Hematopoietic multipotent progenitor cell treated with erythropoietin and hydrocortisone succinate and interleukin-3 and kit ligand, for 8 days (in vitro differentiated cells): ENCODE measurements around the gene ADD2.
A peak's percentile ranks its signal among the peaks of the same experiment; 100 is the strongest.

Source experiments
- DNase-seq: peaks from one replicate; pipeline ENCODE4 v3.0.0-alpha.2; 2015

Gene ADD2

DNA sequence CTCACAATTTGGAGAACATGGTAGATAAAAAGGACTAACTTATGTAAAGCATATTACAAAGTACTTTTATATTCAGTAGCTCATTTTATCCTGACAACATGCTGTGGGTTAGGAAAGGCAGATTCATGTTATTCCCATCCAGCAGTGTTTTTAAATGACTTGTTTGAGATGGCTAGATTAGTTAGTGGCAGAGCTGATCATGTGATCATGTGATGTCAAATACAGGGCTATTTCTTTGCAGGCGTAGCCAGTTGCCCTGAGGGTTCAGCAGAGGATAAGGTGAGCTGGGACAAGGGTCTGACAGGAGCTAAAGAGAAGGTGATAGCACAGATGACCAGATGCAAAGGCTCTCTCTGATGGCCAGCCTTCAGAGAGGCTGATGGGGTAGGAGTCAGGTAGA, 97.8 kb downstream of the ADD2 start:
- no peak for DNase-seq

- DNase-seq: no peak
These were observed 99.1 kb downstream of the ADD2 start for GRCh38 chr2:70668911-70669310.

GRCh38 chr2:70668432-70668831, 99.6 kb downstream of the ADD2 start:
- no peak for DNase-seq

DNA sequence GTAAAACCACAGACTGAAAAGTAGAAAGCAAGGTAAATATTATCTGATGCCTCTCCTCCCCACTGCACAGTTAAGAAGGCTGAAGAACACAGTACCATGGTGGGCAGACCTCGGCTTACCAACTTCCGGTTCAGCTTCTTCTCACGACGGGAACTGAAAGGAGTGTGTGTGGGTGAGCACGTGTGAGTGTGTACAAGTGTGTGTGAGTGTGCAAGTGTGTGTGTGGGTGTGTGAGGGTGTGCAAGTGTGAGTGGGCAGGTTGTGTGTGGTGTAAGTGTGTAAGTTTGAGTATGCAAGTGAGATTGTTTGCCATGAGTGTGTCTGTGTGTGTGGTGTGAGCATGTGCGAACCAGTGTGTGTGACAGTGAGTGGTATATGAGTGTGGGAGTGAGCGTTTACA, 103.5 kb downstream of the ADD2 start:
- DNase-seq: no peak

DNA sequence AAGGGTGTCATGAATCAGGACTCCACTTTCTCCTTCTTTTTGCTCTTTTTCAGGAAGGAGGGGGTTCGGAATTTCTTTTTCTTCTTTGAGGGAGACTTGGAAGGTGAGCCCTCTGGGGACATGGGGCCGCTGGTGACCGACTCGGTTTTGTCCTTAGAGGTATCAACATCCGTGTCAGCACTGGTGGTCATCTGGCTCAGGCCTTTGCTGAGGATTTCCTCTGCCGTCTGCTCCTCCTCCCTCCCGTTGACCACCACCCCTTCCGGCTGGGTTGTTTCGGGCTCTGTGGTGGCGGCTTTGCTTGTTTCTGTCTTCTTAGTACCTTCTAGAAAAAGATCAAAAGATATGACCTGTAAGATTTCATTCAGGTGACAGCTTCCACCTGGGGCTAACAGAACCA, 104.6 kb downstream of the ADD2 start:
- no peak for DNase-seq

GRCh38 chr2:70659551-70659950, 108.4 kb downstream of the ADD2 start:
- DNase-seq: peak; percentile 16

- peak; percentile 10 for DNase-seq
These were observed 109.5 kb downstream of the ADD2 start for GRCh38 chr2:70658476-70658875.

DNA sequence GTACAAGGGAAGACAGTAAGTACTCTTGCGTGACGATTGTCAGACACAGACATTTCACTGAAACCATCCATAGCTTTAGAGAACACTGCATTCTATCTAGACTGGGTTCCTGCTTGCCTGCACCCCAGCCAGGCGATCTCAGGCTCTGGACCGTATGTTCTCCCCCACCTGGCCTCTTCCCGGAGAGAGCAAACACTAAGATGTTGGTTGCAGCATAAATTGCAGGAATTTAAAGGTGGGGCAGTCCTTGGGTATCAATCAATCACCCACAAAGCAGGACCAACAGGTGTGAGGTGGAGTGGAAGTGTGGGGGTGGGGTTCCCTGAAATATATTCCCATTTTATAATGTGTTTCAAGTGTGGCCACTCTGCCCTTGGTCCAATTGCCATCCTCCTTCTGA, 110.8 kb downstream of the ADD2 start:
- no peak for DNase-seq

- DNase-seq: no peak
These were observed 111.5 kb downstream of the ADD2 start for GRCh38 chr2:70656421-70657010.

DNA sequence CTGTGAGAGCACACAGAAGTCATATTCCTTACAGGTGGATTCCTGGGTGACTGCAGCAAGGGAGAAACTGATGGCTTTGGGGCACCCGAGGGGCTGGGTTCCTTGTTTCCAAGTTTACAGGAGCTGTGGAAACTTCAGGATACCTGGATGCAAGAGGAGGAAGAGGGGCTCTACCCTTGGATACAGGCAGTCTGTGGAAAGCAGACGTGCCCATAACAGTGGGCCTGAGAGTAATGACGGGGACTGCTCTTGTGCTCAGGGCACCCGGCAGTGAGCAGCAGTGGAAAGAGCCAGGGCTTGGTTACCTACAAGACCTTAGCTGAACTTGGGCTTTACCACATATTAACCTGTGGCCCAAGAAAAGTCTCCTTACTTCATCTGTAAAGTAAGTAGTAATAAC, 112.2 kb downstream of the ADD2 start:
- DNase-seq: no peak

DNA sequence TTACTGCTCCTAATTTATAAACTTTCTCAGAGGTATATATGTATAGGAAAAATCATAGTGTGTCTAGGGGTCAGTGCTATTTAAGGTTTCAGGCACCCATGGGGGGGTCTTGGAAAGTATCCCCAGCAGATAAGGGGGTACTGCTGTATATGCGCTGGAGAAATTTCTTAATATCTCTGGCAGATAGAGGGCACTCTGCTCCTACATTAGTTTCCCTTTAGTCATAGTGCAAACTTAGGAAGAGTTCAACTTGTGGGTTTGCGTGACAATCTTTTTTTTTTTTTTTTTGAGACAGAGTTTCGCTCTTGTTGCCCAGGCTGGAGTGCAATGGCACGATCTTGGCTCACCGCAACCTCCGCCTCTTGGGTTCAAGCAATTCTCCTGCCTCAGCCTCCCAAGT, 112.8 kb downstream of the ADD2 start:
- DNase-seq: peak; percentile 59

DNA sequence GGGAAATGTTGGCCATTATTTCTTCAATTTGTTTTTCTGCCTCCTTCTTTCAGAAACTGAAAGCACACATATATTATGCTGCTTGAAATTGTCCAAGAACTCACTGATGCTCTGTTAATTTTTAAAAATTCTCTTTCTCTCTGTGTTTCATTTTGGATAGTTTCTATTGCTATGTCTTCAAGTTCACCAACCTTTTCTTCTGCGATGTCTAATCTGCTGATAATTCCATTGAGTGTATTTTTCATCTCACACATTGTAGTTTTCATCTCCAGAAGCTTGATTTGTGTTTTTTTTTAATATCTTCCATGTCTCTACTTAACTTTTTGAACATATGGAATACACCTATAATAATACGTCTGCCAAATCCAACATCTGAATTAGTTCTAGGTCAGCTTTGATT, 116.3 kb downstream of the ADD2 start:
- no peak for DNase-seq

DNA sequence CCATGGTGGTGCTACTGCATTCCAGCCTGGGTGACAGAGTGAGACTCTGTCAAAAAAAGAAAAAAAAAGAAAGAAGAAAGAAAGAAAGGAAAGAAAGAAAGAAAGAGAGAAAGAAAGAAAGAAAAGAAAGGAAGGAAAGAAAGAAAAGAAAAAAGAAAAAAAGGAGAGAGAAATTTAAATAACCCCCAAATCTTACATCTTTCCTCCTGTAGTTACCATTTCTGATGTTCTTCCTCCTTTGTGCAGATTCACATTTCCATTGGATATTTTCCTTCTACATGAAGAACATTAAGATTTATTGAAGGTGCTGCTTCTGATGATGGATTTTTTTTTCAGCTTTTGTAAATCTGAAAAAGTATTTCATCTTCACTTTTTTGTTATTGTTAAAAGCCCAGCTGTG, 117.0 kb downstream of the ADD2 start:
- no peak for DNase-seq

DNA sequence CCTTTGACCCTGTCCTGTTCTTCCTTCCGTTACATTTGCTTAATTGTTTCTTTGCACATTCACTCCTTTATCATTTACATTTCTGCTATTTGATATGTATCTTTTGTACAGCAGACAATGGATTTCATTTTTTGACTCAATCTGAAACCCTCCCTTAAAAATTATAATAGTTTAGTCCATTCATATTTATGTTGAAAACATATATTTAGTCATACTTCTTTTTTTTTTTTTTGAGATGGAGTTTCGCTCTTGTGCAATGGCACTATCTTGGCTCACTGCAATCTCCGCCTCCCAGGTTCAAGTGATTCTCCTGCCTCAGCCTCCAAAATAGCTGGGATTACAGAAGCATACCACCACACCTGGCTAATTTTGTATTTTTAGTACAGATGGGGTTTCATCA, 119.0 kb downstream of the ADD2 start:
- no peak for DNase-seq

DNA sequence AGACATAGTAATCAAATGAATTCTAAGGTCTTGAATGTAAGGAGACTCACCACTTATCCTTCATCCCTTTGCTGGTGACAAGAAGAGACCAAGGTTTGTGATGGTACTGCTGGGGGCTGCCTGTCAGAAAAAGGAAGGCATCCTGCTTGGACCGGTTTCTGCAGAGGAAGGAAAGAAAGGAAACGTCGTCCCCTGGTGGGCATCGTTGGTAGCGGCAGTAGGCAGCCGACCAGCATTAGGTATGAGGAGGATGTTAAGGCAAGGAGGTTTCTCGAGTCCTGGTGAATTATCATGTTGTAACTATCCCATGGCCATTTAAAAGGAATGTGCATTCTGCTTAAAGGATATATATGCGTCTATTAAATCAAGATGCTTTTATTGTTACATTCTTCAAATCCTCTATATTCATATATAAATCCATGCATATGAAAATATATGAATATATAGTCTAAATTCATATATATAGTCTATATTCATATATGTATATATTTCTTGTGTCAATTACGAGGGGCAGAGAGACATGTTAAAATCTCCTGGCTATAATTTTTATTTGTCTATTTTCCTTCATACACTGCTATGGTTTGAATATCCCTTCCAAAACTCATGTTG, 120.0 kb downstream of the ADD2 start:
- peak; percentile 66 for DNase-seq

DNA sequence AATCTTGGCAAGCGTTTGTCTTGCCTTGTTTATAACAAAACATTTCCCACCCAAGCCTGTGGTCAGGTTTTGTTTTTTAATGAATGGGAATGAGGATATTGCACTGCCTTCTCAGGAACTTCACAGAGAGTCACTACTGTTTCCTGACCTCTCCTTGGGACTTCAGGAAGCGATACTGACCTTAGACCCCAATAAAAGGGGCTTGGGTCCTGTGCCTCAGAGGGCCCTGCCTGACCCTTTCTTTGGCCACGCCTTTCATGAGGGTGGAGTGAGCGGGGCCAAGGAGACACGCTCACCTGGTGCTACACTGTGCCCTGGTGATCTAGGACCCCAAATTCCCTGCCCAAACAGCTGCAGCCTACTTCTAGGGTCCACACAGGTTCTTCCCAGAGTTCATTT, 121.6 kb downstream of the ADD2 start:
- DNase-seq: no peak

- DNase-seq: peak; percentile 22
These were observed 122.1 kb downstream of the ADD2 start for GRCh38 chr2:70645733-70646419.

GRCh38 chr2:70643715-70644114, 124.3 kb downstream of the ADD2 start:
- peak; percentile 38 for DNase-seq

GRCh38 chr2:70641263-70641784, 126.7 kb downstream of the ADD2 start:
- no peak for DNase-seq

GRCh38 chr2:70639841-70640436, 128.1 kb downstream of the ADD2 start:
- no peak for DNase-seq

DNA sequence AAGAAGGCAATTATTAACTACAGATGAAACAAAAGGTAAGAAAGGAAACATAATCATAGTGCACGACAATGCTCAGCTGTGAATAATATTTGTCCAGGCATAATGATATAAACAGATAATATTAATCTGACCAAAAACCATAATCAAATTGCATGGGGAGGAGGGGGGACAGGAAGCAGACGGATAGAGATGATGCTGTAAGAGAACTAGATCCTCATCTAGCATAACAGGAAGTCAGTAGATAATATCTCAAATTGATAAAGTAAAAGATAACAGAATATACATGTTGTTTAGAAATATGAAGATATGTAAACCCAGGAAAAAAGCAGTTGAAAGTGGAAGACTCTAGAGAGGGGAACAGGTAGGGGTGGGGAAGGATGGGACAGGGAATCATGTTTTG, 129.4 kb downstream of the ADD2 start:
- DNase-seq: no peak

DNA sequence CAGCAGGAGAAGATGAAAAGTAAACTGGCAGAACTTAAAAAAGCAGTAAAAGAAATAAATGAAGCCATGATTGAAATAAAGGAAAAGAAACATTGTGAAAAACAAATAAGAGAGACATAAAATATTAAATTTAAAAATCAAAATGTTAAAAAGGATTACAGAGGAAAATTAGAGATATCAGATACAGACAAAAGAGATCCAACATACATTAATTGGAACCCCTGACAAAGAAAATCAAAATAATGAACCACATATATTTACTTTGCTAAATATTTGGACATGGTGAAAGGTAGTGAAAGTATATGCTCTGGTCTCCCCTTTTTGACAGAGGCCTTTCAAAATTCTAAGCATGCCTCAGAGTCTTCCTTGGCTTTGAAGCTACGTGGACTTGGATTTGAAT, 134.5 kb downstream of the ADD2 start:
- no peak for DNase-seq

GRCh38 chr2:70632966-70633365, 135.0 kb downstream of the ADD2 start:
- no peak for DNase-seq

DNA sequence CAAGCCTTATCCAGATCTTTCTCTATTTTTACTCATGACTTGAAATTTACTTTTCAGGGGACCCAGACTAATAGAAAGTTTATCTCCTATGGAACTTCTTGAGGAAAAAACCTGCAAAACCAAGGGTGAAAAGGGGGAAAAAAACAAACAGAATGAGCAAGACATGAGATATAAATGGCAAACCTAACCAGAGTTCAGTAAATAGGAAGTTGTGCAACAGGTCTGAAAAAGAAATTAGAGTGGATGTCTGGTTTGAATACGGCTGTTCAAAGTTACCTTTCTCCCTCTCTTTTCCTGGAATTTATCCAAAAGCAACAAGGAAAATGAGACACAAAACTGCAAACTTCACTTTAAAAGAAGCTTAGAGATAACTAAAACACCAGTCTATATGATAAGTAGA, 135.6 kb downstream of the ADD2 start:
- DNase-seq: no peak
